Measurements from ENCODE around the gene PIK3C2G.

DNA sequence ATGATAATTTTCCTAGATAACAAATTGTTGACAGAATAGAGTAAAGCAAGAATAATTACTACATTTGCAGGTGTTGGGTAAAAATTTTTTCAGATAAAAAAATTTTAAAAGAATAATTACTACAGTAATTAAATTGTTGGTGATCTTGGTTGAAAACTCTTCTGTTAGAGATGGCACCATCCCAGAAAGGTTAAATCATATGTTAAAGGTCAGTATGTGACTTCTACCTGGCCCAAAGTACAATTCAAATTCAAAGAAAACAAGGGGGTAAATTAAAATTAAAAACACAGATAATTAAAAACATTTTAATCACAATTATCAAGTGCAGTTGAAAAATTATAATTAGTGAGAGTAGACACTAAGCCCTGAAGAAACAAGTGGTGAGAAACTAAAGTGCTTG lies 18.1 kb upstream of the PIK3C2G start:
- TF ChIP-seq, protein P1, sequence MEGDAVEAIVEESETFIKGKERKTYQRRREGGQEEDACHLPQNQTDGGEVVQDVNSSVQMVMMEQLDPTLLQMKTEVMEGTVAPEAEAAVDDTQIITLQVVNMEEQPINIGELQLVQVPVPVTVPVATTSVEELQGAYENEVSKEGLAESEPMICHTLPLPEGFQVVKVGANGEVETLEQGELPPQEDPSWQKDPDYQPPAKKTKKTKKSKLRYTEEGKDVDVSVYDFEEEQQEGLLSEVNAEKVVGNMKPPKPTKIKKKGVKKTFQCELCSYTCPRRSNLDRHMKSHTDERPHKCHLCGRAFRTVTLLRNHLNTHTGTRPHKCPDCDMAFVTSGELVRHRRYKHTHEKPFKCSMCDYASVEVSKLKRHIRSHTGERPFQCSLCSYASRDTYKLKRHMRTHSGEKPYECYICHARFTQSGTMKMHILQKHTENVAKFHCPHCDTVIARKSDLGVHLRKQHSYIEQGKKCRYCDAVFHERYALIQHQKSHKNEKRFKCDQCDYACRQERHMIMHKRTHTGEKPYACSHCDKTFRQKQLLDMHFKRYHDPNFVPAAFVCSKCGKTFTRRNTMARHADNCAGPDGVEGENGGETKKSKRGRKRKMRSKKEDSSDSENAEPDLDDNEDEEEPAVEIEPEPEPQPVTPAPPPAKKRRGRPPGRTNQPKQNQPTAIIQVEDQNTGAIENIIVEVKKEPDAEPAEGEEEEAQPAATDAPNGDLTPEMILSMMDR (IDR thresholded peaks at IDR 0.05) = no peak
- TF ChIP-seq POLR2A (IDR thresholded peaks at IDR 0.05) (no peak), EP300 (IDR thresholded peaks at IDR 0.05) (no peak), POLR2AphosphoS5 (IDR thresholded peaks at IDR 0.05) (no peak)
